Activated CD8-positive, alpha-beta memory T cell treated with anti-CD3 and anti-CD28 coated beads, Interleukin-2, amount 50 U/mL, for 4 hours (primary cell): ENCODE data around the gene CASD1.
A peak's percentile ranks its signal among the peaks of the same experiment; 100 is the strongest.

ENCODE experiments used
- DNase-seq: peaks from one replicate; pipeline ENCODE4 v3.0.0-alpha.2; 2020

Gene CASD1

GRCh38 chr7:94509264-94509886, at the start of gene CASD1:
CASD1 (plus strand) TSS chr7:94509809; CDS start chr7:94510085, 276 bp downstream.
- peak; percentile 62 for DNase-seq

DNA sequence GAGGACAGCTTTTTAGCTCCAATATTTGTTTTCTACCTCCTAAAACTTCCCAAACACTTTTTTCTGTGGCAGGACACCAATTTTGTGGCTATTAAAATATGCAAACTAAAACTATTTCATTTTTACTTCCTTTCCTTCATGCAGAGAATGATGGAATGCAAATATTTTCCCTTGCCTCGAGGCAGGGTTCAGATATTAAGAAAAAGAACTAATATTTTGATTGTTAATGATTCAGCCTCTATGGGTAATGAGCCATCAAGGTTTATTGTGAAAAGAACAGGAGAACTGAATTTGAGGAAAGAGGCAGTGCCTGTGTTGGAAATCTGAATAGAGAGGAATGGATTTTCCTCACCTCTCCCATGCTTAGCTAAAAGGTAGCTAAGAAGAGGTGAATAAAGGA, 43.1 kb upstream of the CASD1 start:
- DNase-seq = no peak

DNA sequence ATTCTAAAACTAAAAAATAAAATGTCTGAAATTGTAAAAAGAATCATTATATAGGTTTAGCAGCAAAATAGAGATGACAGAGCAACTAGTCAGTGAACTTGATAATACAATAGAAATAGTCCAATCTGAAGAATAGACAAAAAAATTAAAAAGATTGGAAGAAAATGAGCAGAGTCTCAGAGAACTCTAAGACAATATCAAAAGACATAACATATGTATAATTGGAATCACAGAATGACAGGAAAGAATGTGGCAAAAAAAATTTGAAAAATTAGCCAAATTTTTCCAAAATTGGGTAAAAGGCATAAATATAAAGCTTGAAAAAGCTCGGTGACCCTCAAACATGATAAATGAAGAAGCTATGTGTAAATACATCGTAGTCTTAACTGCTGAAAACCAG, 38.0 kb upstream of the CASD1 start:
- DNase-seq = no peak

DNA sequence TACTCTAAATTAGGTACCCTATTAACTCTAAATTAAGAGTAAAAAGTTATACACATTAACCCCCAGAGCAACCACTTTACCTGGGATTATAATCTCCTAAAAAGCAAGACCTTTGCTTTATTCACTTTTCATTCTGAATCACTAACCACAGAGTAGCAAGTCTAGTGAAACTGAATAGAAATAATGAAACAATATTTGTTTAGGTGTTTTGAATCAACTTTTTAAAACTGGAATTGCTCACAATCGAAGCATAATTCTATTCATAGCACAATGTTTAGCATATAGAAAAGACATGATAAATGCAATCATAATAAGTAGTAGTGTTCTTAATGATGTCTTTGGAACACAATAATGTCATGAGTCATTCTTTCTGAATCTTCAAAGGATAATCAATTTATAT, 37.0 kb upstream of the CASD1 start:
- no peak for DNase-seq

DNA sequence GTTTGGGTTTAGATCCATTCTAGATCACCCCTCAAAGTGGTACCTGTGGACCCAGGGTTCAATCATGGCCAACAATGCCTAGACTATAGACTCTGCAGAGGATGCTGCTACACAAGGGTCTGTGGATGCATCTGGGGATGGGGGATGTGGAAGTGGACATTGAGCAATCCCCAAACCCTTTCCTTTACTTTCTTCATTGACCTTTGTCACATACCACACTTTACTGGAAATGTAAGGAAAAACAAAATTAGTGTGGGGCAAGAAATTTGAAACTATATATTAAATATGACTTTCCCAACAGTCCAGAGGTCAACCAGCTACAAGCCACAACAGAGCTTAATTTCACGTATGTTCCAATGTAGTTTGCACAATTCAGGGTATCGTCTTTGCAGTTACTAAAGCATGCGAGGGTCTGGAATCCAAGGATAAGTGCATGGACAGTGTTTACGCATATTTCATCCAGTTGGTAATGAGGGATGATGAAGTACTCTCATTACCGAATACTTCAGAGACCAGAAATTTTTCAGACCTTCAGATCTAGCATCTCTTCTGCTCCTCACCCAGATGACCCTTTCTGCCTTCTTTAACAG, 33.3 kb upstream of the CASD1 start:
- DNase-seq = no peak

- DNase-seq = no peak
Measured at GRCh38 chr7:94477878-94478277, 31.7 kb upstream of the CASD1 start.

DNA sequence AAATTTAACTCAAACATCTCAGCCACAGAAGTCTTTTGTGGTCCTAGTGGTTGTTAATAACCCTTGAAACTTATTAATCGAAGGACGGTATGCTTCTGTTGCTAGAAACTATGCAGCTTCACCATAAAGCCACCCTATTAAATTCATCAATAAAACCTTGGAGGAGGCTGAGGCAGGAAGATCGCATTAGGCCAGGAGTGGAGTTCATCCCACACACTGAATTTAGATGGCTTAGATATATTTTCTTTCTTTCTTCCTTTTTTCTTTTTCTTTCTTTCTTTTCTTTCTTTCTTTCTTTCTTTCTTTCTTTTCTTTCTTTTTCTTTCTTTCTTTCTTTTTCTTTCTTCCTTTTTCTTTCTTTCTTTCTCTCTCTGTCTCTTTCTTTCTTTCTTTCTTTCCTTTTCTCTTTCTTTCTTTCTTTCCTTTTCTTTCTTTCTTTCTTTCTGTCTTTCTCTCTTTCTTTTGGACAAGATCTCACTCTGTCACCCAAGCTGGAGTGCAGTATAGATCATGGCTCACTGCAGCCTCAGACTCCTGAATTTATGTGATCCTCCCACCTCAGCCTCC, 30.9 kb upstream of the CASD1 start:
- no peak for DNase-seq

- DNase-seq = no peak
Measured at GRCh38 chr7:94481279-94481678, 28.3 kb upstream of the CASD1 start.

DNA sequence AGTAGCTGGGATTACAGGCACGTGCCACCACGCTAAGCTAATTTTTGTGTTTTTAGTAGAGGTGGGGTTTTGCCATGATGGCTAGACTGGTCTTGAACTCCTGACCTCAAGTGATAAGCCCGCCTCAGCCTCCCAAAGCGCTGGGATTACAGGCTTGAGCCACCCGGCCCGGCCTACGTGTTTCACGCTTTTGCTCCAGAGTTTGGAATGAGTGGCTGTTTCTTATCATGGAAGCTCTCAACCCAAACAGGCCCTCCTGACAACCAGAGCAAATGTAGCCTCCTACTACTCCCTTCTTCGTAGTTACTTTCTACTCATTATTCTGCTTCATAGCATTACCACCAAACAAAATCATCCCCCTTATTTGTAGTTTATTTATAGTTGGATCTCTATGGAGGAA, 26.8 kb upstream of the CASD1 start:
- DNase-seq = no peak

DNA sequence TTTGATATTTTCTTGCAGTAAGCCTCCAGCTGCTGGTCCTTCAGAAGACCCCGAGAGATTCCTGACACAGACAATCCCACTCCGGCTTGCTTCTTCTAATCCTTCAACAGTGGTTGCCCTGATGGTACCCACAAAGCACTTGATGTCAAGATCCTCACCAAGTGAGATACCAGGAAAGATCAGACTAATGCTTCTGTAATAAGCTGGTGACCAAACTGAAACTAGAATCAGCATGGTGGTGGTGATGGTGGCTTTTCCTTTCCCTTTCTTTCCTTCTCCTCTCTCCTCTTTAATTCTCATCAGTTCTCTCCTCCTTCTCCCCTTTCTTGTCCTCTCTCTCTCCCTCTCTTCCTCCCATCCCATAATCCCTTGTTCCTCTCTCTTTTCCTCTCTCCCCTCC, 25.8 kb upstream of the CASD1 start:
- DNase-seq = no peak

DNA sequence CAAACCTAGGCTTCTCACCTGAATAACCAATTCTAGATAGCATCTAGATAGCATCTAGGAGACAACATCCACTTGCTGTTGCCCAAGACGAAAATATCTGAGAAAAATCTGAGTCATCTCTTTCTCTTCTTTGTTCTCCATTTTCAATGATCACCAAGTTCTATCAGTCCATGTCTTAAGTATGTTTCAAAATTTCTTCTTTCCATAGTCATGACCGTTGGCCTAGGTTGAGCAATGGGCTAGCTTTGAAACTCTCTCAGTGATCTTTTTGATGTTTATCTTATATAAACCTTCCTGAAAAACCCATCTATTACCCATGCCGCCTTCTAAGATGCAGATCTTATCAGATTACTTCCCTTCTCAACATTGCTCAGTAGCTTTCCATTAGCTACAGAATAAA, 23.4 kb upstream of the CASD1 start:
- DNase-seq = no peak

DNA sequence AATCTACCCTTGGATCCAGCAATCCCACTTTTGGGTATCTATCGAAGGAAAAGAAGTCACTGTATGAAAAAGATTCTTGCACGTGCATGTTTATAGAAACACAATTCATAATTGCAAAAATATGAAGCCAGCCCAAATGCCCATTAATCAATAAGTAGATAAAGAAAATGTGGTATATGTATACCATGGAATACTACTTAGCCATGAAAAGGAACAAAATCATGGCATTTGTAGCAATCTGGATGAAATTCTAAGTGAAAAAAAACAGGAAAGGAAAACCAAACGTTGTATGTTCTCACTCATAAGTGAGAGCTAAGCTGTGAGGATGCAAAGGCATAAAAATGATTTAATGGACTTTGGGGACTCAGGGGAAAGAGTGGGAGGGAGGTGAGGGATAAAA, 18.2 kb upstream of the CASD1 start:
- no peak for DNase-seq

DNA sequence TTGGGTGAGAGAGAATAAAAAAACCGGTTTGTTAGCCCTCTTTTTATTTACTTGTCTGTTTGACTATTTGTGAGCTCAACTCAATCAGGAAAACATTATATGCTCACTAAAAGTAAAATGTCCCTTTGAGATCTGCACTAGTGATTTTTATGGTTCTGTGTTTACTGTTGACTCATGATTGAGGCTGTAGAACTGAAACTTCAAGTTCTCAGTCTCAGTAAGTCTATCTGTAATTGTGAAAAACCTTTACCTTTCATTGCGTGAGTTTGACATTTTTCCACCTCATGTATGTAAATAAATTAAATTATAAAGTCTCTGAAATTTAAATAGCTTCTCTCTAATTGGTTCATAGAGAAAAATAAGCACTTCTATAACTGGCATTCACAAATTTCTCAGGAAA, 17.0 kb upstream of the CASD1 start:
- DNase-seq = no peak

GRCh38 chr7:94497874-94498670, 11.5 kb upstream of the CASD1 start:
- DNase-seq = no peak

- no peak for DNase-seq
Measured at GRCh38 chr7:94498918-94499317, 10.7 kb upstream of the CASD1 start.

GRCh38 chr7:94507462-94507861, 2.1 kb upstream of the CASD1 start:
- DNase-seq = no peak

GRCh38 chr7:94507962-94508361, 1.6 kb upstream of the CASD1 start:
- no peak for DNase-seq

DNA sequence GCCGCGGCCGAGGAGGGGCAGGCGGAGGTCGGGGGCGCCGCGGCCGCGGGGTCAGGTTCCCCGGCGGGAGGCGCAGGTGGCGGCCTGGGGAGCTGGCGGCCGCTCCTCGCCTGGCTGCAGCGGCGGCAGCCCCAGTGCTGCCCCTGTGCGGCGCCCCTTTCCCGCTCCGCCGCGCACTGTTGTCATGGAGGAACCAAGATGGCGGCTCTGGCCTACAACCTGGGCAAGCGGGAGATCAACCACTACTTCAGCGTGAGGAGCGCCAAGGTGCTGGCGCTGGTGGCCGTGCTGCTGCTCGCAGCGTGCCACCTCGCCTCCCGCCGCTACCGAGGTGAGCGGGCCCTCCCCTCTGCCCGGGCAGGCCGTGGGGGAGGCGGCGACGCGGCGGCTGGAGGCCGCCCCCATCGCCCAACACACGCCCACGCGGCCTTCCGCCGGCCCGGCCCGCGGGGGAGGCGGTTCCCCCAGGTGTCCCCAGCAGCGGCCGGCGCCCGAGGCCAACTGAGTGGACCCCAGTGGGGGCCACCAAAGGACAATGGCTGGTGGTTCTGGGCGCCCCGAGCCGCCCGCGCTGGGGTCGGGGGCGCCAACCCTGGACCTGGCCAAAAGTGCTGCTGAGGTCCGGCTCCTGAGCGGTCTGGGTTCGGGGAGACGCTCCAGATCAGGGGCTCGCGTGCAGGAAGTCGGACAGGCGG, 425 bp downstream of the CASD1 start:
- peak; percentile 62 for DNase-seq

DNA sequence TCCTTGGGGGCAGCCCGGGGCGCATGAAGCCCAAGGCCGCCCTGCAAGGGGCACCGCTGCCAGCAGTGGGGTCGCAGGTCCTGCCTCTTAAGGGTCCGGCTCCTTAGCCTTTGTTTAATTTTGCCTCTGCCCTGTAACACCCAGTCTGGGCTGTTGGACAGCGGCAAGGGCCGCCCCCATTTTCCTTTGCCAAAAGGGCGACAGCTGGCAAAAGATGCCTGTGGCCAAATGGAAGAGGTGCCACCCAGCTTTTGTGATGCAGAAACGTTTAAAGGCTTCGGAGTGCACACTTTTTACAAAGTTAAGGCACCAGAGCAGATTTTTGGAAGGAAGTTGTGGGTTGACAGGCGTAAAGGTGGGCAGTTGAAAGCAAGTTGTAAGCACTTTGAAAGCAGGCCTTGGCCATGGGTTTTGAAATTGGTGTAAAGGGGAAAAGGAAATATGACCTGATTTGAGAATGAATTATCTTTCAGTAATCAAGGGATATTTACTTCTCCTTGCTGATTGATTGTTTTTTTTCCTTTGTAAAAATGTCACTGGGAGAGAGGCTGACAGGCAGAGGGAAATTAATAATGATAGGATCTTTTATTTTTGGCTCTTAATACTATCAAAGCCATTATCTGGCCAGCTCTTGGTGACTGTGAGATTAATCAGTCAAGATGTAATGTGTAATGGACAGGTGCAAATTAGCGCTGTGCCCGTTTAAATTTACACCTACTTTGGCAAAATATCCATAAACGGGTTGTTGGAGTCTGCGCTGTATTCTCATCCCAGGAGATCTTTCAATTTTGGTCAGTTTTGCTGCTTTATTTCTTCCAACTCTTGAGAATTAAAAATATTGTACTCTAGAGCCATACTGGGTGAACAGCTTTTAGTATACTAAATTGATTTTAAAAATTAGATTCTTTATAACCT, 1.2 kb downstream of the CASD1 start:
- DNase-seq = peak; percentile 16

- no peak for DNase-seq
Measured at GRCh38 chr7:94511718-94512117, 2.1 kb downstream of the CASD1 start.

- DNase-seq = no peak
Measured at GRCh38 chr7:94512735-94513564, 3.3 kb downstream of the CASD1 start.

DNA sequence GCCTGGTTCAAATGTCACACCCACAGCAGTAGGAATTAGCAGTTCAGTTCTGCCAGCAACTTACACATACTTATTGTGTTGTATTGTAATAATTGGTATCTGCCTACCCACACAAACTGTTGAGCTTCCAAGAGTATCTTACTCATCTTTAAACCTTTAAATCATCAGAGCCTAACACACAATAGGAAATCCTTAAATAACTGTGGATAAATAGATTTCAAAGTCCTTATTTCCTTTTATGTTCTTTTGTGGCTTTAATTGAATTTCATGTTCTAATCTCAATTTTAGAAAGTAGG, 3.9 kb downstream of the CASD1 start:
- DNase-seq = no peak
